Thoracic aorta endothelial cell (primary cell): ENCODE data around the gene PKNOX2. TPM values are rescaled to one million over a fixed set of nuclear protein-coding genes. Genes with fewer than 3 reads are reported as not detected.

Experiments
- small RNA-seq: library from RNA; depleted of rRNA; stranded (forward); fragments of <200 nt; gene quantifications from one replicate; pipeline ENCODE3, GENCODE V24; 2012
- total RNA-seq: library from RNA; depleted of rRNA; stranded (reverse); fragments of >200 nt; gene quantifications from 2 replicates; pipeline ENCODE4 v1.2.3, GENCODE V29; 2012

PKNOX2 gene
- 0.07 and 0.13 TPM in 2 replicates for total RNA-seq

DNA sequence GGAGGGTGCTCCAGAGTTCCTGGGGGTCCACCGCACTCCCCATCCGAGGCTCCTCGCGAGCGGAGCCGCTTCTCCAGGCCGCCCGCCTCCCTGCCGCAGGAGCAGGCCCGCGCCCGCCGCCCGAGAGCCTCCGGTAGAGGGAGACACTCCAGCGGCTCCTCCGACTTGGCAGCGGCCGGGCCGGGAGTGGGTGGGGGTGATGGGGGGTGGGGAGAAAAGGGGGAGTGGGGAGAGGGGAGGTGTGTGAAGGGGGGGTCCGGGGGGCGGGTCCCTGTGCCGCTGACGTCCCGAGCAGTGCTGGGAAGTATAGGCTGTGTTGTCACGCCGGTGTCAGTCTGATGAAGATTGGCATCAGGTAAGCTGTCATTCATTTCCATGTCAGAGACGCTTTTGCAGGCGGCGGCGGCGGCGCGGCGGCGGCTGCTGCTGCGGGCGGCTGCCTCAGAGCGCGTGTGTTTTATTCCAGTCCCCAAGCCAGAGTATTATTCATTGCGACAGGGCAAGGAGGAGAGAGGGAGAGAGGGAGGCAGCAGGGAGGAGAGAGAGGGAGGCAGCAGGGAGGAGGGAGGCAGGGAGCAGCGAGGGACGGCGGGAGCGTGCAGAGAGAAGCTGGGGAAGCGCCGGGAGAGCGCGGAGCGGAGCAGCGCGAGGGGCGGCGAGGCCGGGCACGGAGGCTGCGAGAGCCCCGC, at the start of gene PKNOX2:
Gene PKNOX2, plus strand, starts transcription at position 330 of the 689 bp plus-strand sequence. CDS start 186,555 bp downstream, outside the sequence.

Small RNA genes lying within 50 kb of the gene (small RNA-seq; reads per million reads assigned to genes)
- not detected for gene RNU6-321P

Other genes with a start within 250 kb of the PKNOX2 start
- 0.13 TPM in 1 of 2 replicates, not detected in the other for gene HEPN1, start 245.5 kb upstream of the PKNOX2 start, total RNA-seq
- not detected in 2 replicates for gene HEPACAM, start 228.7 kb upstream of the PKNOX2 start, total RNA-seq
- gene CCDC15, start 210.5 kb upstream of the PKNOX2 start, total RNA-seq, result 6.6 and 7.7 TPM in 2 replicates
- 0.57 and 0.66 TPM in 2 replicates for gene SLC37A2, start 101.4 kb upstream of the PKNOX2 start, total RNA-seq
- 21.0 and 21.4 TPM in 2 replicates for gene TMEM218, start 53.1 kb upstream of the PKNOX2 start, total RNA-seq